Keratinocyte (primary cell): Measurements from ENCODE around the gene RDH13. TPM values are rescaled to one million over a fixed set of nuclear protein-coding genes. Genes with fewer than 3 reads are reported as not detected.

ENCODE experiments used
- DNase-seq: peaks from one replicate; pipeline ENCODE4 v3.0.0-alpha.2; 2011; ENCODE audit warnings: low read depth, missing footprints, low spot score
- FAIRE-seq: peaks from 2 replicates; lab custom pipeline; 2011; peaks lifted over from hg19 to GRCh38; lab: Jason Lieb, UNC
- H2AFZ ChIP-seq: 2 replicates; pipeline ENCODE4 v1.6.0; 2012; ENCODE audit warnings: low read length, control low read depth, inconsistent platforms; ENCODE audit not compliant: control insufficient read depth
- H3K27ac ChIP-seq: 2 replicates; pipeline ENCODE4 v1.5.1; 2011; ENCODE audit warnings: low read length; ENCODE audit not compliant: control insufficient read depth, insufficient read depth
- H3K27me3 ChIP-seq: 3 replicates; pipeline ENCODE4 v1.6.0; 2011; ENCODE audit warnings: low read length; ENCODE audit not compliant: control insufficient read depth, insufficient read depth; ENCODE audit errors: extremely low read depth
- H3K36me3 ChIP-seq, 2 experiments: 2 replicates in 1 of 2; 3 replicates in 1 of 2; pipeline ENCODE4 v1.5.1; 2011; ENCODE audit warnings: low read length in 2 of 2, mild to moderate bottlenecking in 1 of 2; ENCODE audit not compliant: control insufficient read depth in 2 of 2, insufficient read depth in 2 of 2; ENCODE audit errors: extremely low read depth in 1 of 2
- H3K4me1 ChIP-seq: 3 replicates; pipeline ENCODE4 v1.5.1; 2011; ENCODE audit warnings: low read length; ENCODE audit not compliant: control insufficient read depth, insufficient read depth; ENCODE audit errors: extremely low read depth
- H3K4me2 ChIP-seq: 3 replicates; pipeline ENCODE4 v1.6.0; 2011; ENCODE audit warnings: low read depth, low read length; ENCODE audit not compliant: control insufficient read depth, insufficient read depth; ENCODE audit errors: extremely low read depth
- H3K4me3 ChIP-seq, 3 experiments: fragments of 200-600 bp in 1 of 3; sonication (generic) in 1 of 3; 2 replicates in 2 of 3; 3 replicates in 1 of 3; pipeline ENCODE4 v1.5.1; 2011 to 2016; ENCODE audit warnings: low read length in 3 of 3, mild to moderate bottlenecking in 3 of 3, control low read depth in 2 of 3, inconsistent platforms in 1 of 3, low read depth in 1 of 3, mixed read lengths in 1 of 3, mixed run types in 1 of 3, moderate library complexity in 1 of 3; ENCODE audit not compliant: control insufficient read depth in 2 of 3, insufficient read depth in 2 of 3; ENCODE audit errors: extremely low read depth in 1 of 3
- H3K79me2 ChIP-seq: 2 replicates; pipeline ENCODE4 v1.6.0; 2012; ENCODE audit warnings: low read length; ENCODE audit not compliant: control insufficient read depth, insufficient read depth
- H3K9ac ChIP-seq: 3 replicates; pipeline ENCODE4 v1.6.0; 2011; ENCODE audit warnings: low read length; ENCODE audit not compliant: control insufficient read depth, insufficient read depth; ENCODE audit errors: extremely low read depth
- H3K9me1 ChIP-seq: 3 replicates; pipeline ENCODE4 v1.6.0; 2011; ENCODE audit warnings: low read length; ENCODE audit not compliant: control insufficient read depth, insufficient read depth; ENCODE audit errors: extremely low read depth
- H3K9me3 ChIP-seq: 2 replicates; pipeline ENCODE4 v1.5.1; 2012; ENCODE audit warnings: low read depth, low read length; ENCODE audit not compliant: control insufficient read depth
- H4K20me1 ChIP-seq: 3 replicates; pipeline ENCODE4 v1.6.0; 2011; ENCODE audit warnings: low read length; ENCODE audit not compliant: control insufficient read depth, insufficient read depth; ENCODE audit errors: extremely low read depth
- EZH2 ChIP-seq: IDR thresholded peaks from one replicate; pipeline ENCODE4 v1.6.1; 2012; ENCODE audit warnings: inconsistent platforms, mild to moderate bottlenecking, low read length, moderate library complexity
- dilution Hi-C: fragments of 300-500 bp; cut with MboI; formaldehyde crosslinking; loops from one replicate; pipeline ENCODE4 v1.7.0; 2020; ENCODE audit warnings: low sequenced_read_pairs; ENCODE audit not compliant: extremely low pct_ligation_motif_present
- polyA plus RNA-seq, 5 experiments: library from polyadenylated mRNA; depleted of rRNA in 3 of 5; stranded (reverse) in 3 of 5; stranded (forward) in 1 of 5; unstranded in 1 of 5; fragments of >200 nt; gene quantifications; 1 replicate in 1 of 5; 2 replicates in 3 of 5; 3 replicates in 1 of 5; pipeline versions ENCODE4 v1.2.1 to v1.2.3, GENCODE V29; 2011 to 2012; ENCODE audit warnings: missing spikeins in 2 of 5, low read depth in 1 of 5, low replicate concordance in 1 of 5
- TF ChIP-seq, protein P1 (sequence below), 3 experiments: IDR thresholded peaks in 1 of 3; conservative IDR thresholded peaks in 1 of 3; optimal IDR thresholded peaks in 1 of 3; 2 replicates in 2 of 3; 3 replicates in 1 of 3; pipeline versions ENCODE3 to v1.5.1; 2011; ENCODE audit warnings: low read length in 3 of 3, mild to moderate bottlenecking in 3 of 3, moderate library complexity in 2 of 3, control low read depth in 1 of 3, inconsistent platforms in 1 of 3; ENCODE audit not compliant: insufficient read depth in 2 of 3; ENCODE audit errors: extremely low read depth in 1 of 3

Gene RDH13
- polyA plus RNA-seq, 1 donor (not counting 4 experiments of a cell fraction or from before 2014, with no cell fraction given): 10.6 TPM

DNA sequence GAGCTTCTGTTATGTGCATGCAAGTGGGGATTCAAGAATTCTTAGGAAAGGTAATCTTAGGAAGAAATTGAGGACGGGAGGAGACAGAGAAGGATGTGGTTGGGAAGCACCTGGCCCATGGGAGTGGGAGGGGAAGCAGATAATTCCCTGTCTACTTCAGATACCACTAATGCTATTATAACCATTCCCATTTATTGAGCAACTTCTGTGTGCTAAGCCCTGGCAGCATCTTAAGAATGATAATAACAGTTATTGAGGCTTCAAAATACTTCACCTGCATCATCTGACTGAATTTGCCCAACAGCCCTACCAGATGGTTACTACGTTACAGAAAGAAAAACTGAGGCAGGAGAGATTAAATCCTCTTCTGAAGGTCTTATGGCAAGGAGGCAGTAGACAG is 14.2 kb upstream of the RDH13 start:
- no peak overlapping the region for H3K4me3 ChIP-seq
- TF ChIP-seq EZH2: no peak
- TF ChIP-seq, protein P1, sequence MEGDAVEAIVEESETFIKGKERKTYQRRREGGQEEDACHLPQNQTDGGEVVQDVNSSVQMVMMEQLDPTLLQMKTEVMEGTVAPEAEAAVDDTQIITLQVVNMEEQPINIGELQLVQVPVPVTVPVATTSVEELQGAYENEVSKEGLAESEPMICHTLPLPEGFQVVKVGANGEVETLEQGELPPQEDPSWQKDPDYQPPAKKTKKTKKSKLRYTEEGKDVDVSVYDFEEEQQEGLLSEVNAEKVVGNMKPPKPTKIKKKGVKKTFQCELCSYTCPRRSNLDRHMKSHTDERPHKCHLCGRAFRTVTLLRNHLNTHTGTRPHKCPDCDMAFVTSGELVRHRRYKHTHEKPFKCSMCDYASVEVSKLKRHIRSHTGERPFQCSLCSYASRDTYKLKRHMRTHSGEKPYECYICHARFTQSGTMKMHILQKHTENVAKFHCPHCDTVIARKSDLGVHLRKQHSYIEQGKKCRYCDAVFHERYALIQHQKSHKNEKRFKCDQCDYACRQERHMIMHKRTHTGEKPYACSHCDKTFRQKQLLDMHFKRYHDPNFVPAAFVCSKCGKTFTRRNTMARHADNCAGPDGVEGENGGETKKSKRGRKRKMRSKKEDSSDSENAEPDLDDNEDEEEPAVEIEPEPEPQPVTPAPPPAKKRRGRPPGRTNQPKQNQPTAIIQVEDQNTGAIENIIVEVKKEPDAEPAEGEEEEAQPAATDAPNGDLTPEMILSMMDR (optimal IDR thresholded peaks at IDR 0.05 in 1 of 3, IDR thresholded peaks at IDR 0.05 in 1 of 3, conservative IDR thresholded peaks at IDR 0.05 in 1 of 3; ENCODE audit: extremely low read depth in 1 of 3, insufficient read depth in 2 of 3, low read length in 3 of 3): no peak
- peaks cover 20% of the 10 kb centered on the region for H3K4me1 ChIP-seq
- H3K27ac ChIP-seq: no peak overlapping the region
- H4K20me1 ChIP-seq: no peaks in the 10 kb centered on the region
- dilution Hi-C loops: no loop called here
- H3K4me2 ChIP-seq: no peak overlapping the region
- no peaks in the 10 kb centered on the region for H3K9me1 ChIP-seq
- H2AFZ ChIP-seq: no peak overlapping the region
- H3K36me3 ChIP-seq: peaks cover 0 to 4% of the 10 kb centered on the region in 2 experiments
- H3K27me3 ChIP-seq: peaks cover 6% of the 10 kb centered on the region
- H3K9ac ChIP-seq: no peak overlapping the region
- H3K9me3 ChIP-seq: no peaks in the 10 kb centered on the region
- no peak for FAIRE-seq
- no peaks in the 10 kb centered on the region for H3K79me2 ChIP-seq
- no peak for DNase-seq

DNA sequence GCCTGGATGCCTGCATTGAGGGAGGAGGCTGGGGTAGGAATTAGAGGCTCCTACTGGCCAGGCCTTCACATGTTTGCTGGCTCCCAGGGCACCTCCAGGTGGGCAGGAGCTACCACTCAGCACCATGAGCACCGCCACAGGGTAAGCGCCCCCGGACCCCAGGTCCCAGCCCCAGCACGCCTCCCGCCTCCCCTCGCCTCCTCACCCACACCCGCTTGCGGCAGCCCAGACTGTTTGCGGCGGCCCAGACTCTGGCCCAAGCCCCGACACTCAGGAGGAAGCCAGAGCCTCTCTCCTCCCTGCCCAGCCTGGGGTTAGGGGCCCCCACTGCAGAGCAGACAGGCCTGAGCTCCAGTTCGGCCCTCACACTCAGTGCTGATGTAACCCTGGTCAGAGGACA is 13.4 kb upstream of the RDH13 start:
- FAIRE-seq (no peak), DNase-seq (no peak)
- Histone ChIP-seq H3K36me3 (peaks cover 0 to 3% of the 10 kb centered on the region in 2 experiments), H3K27me3 (no peaks in the 10 kb centered on the region), H3K4me2 (peak overlapping the region; percentile 51), H3K4me1 (peaks cover 23% of the 10 kb centered on the region), H3K9ac (peak overlapping the region; percentile 41), H3K9me1 (no peaks in the 10 kb centered on the region), H3K27ac (no peak overlapping the region), H3K4me3 (peak overlapping the region in 2 of 3 experiments; percentile 49 to 57), H2AFZ (no peak overlapping the region), H3K9me3 (no peaks in the 10 kb centered on the region), H3K79me2 (no peaks in the 10 kb centered on the region), H4K20me1 (no peaks in the 10 kb centered on the region)
- dilution Hi-C loops: no loop called here
- no peak for TF ChIP-seq EZH2
- TF ChIP-seq, protein P1 (optimal IDR thresholded peaks at IDR 0.05 in 1 of 3, IDR thresholded peaks at IDR 0.05 in 1 of 3, conservative IDR thresholded peaks at IDR 0.05 in 1 of 3; ENCODE audit: extremely low read depth in 1 of 3, insufficient read depth in 2 of 3, low read length in 3 of 3): no peak
